Endometrial microvascular endothelial cells (primary cell): ENCODE results near the gene PPP2R1B. TPM values are rescaled to one million over a fixed set of nuclear protein-coding genes. Genes with fewer than 3 reads are reported as not detected.
"Not testable (repeated sequence)": the region's sequence is repeated elsewhere in the genome, so short reads cannot be mapped to it uniquely, and the experiment has no call there.

Experiments used
- in situ Hi-C: cut with HindIII; loops from 2 replicates; pipeline ENCODE4 v1.10.0; 2017; ENCODE audit warnings: low sequenced_read_pairs, low pct_unique_long_range_greater_than_20kb; ENCODE audit errors: inconsistent ontology term
- total RNA-seq: library from RNA; depleted of rRNA; stranded (reverse); fragments of >200 nt; gene quantifications from one replicate; pipeline ENCODE4 v1.2.3, GENCODE V29; 2015; ENCODE audit errors: inconsistent ontology term

PPP2R1B gene
- total RNA-seq, 1 donor from 2014 or later = 63.5 TPM

DNA sequence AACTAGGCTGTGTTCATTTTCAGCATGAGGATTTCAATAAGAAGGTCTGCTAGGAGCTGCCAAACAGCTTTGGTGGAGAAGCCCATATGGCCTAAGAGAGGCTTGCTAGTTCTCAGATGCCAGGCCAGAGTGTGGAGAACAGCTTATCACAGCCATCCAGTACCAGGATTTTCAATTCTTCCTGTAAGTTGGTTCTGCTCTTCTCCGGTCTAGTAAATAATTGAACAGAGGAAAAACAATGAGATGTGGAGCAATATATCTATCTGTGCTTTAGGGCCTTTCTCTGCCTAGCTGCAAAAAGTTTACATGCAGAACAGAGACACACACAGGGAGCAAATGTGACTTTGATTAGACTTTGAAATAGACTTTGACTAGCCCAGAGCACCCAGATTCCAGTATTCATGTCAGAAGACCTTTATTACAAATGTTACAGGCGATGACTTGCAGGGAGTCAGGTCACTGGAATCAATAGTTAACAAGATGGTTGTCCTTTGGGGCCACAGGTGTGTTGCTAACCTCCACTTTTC lies 19.8 kb upstream of the PPP2R1B start:
- in situ Hi-C loops = no loop called here

DNA sequence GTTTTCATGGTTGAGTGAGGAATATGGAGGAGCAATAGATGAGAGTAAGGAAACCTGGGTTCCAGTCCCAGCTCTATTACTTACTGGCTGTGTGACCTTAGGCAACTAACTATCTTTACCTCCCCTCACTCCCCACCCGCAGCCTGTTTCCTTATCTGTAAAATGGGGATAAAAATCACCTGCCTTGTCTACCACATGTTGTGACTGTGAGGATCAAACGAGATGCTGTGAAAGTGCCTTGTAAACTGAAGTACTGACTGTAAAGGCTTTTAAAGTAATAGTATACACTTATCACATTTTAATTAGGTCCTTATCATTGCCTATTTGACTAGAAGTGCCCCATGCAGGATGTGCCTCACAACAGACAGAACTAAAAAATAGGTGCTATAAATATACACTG lies 18.9 kb upstream of the PPP2R1B start:
- in situ Hi-C loops = no loop called here

DNA sequence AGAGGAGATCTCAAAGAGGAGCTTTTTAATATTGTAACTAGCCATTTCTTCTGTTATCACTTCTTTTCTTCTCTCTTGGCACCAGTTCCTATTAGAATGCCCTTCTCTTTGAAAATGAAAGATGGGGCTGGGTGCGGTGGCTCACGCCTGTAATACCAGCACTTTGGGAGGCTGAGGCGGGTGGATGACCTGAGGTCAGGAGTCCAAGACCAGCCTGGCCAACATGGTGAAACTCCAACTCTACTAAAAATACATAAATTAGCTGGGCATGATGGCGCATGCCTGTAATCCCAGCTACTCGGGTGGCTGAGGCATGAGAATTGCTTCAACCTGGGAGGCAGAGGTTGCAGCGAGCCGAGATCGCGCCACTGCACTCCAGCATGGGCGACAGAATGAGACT lies 18.1 kb upstream of the PPP2R1B start:
- in situ Hi-C loops = not testable (repeated sequence)

DNA sequence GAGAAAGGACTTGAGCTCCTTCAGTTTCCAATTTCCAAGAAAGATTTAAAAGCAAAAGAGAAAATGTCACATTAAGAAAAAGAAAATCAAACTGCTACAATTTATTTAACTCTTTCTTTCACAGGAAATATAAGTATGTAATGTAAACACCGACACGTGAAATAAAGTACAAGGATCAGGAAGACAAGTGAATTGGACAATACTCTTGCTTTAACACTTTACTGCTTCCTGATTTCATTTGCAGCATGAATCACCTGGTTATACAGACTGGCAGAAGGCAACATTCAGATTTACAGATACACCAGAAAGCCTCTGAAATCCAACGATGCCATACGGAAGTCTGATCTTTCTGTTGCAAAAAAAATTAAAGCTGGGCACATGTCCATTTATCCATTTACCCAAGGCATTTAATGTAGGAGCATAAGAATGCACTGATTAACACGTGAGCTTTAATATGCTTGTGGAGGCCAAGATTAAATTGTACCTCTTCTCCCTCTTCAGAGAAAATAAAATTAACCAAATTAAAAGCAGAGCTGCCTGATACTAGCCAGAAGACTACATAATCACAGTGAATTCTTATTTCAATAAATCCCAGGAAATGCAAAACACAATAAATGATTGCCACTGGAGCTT lies 16.0 kb upstream of the PPP2R1B start:
- in situ Hi-C loops = no loop called here

DNA sequence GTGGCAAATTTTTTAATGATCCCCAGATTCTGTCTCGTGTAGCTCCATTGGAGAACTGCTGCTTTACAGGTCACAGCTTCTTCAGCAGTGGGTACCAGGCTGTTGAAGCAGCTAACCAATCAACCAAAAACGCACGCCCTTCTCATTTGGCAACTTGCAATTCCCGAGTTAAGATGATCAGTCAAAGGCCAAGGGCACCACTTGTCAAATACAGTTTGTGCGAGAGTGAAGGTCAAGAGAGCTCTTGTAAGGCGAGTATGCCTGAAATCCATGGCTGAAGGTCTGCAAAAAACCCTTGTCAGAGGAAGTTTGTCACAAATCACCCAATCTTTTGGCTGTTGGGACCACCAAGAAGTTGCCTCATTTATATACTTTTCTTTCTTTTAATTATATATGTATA lies 12.9 kb upstream of the PPP2R1B start:
- in situ Hi-C loops = no loop called here

DNA sequence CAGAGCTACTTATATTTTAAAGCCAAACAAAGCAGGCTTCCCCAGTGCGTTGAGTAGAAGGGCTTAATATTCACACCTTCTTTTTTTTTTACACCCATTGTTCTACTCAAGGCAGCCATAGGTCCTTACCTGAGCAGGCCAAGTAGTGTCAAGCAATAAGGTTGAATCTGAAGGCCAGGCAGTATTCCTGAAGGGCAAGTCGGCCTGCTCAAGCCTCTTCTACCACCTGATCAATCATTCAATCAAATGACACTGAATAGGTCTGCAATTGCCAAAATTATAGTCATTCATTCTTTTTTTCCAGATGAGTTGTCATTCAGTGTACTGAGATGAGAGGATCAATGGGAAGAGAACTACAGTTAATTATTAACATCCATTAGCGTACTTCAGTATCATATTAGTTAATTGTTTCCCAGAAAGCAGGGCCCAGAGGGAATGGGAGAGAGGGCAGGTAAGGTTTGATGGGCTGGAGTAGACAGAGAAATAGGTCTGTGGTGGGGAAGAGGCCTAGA lies 11.9 kb upstream of the PPP2R1B start:
- in situ Hi-C loops = no loop called here

DNA sequence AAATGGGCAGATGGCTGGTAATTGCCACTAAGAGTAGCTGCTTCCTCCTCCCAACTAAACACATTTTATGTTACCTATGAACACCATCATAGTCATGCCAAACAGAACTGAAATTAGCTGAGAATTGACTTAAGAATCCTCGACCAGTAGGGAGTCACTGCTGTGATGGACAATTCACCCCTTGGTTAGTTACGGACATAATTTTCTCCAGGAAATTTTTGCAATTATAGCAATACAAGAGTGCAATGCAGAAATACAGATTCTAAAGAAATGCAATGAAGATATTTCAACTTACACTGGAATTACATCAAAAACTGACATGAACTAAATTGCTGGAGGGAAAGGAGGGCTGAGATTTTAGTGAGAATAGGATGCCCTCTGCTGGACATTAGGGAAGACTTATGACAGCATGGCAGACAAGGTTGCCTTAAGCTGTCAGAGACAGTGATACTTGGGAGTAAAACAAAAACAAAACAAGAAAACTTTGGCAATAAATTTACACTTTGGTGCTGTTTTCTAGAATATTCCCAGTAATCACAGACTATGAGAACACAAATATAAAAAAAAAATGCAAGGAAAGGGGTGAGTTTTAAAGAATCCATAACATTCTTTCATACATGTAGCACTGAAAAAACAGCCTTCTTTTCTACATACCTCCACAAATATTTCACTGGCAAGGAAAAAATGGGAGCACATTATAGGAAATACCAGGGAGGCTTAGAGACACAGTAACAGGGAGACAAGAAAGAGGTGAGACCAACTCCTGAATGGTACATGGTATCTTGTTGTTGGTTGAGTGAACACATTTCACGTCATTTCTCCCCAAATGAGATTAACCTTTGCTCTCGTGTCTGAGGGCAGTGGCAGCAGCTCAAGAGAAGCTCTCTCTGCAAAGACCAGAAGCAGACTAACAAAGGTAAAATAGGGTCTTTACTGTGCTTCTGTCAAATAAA lies 11.2 kb upstream of the PPP2R1B start:
- in situ Hi-C loops = no loop called here

DNA sequence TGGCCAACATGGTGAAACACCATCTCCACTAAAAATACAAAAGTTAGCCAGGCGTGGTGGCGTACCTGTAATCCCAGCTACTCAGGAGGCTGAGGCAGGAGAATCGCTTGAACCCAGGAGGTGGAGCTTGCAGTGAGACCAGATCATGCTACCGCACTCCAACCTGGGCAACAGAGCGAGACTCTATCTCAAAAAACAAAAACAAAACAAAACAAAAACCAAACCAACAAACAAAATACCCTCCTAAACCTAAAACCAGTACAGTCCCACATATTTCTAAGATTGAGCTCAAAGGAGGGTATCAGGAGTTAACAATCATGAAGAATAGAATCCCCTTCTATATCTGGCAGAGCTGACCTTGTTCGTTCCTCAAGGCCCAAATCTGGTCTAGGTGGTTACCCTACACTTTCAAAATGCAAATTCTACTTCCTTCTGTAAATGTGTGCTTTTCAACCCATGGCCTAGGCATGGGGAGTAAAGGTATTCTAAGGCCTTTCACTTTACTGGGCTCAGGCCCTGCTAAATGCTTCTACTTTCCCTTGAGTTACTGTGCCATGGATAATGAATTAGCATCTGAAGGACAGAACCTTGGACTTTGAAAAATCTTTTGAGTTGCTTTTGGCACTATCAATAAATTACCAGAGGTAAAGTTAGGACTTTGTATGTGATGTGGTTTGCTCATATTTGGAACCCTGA lies 10.4 kb upstream of the PPP2R1B start:
- in situ Hi-C loops = no loop called here

DNA sequence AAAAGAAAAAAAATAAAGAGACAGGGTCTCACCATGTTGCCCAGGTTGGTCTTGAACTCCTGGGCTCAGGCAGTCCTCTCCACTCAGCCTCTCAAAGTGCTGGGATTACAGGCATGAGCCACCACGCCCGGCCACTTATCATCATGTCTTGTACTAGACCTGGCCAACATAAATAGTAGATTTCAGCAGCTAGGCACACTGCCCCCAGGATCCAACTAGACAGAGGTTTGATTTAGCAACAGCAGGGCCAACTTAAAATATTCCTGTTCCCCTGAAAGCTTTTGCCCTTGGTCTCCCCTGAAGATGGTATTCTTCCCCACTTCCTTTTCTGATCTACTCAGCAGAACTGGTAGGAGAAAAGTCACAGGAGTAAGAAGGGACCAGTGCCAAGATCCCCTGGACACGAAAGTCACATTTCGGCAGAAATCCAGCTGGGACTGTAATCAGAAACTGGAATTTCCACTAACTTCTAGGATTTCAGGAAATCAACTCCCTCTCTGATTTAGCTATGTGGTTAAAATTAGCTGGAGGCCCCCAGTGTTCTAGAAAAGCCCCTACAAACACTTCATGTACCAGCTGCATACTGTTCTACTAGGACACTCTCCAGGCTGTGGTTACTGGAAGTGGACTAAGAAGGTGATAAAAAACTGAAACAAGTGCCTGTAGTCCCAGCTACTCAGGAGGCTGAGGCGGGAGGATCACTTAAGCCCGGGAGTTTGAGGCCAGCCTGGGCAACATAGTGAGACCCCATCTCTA lies 8.9 kb upstream of the PPP2R1B start:
- in situ Hi-C loops = no loop called here

DNA sequence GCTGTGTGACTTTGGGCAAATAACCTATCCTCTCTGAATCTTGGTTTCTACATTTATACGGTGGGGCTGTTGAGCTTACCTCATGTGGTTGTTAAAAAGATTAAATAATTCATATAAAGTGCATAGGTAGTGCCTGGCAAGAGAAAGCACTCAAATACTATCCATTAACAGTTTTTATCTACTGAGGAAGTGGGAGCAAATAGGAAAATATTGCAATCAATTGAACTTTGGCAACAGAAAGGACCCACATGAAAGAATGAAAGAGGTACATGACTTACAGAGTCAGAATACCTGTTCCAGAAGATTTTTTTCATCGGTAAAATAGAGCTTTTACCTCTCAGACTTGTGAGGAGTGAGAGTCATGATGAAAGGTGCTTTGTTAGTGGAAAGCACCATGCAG lies 6.3 kb upstream of the PPP2R1B start:
- in situ Hi-C loops = no loop called here

DNA sequence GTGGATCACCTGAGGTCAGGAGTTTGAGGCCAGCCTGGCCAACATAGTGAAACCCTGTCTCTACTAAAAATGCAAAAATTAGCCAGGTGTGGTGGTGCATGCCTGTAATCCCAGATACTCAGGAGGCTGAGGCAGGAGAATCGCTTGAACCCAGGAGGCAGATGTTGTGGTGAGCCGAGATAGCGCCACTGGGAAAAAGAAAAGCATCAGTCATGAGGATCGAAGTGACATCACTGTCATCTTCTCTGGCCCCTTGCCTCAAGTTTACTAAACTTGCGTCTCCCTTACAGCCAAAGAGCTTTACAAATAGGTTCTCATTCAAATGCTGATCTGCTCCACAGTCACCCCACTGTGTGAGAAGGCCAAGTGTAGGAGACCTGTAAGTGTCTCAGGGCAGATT lies 5.0 kb upstream of the PPP2R1B start:
- in situ Hi-C loops = not testable (repeated sequence)

DNA sequence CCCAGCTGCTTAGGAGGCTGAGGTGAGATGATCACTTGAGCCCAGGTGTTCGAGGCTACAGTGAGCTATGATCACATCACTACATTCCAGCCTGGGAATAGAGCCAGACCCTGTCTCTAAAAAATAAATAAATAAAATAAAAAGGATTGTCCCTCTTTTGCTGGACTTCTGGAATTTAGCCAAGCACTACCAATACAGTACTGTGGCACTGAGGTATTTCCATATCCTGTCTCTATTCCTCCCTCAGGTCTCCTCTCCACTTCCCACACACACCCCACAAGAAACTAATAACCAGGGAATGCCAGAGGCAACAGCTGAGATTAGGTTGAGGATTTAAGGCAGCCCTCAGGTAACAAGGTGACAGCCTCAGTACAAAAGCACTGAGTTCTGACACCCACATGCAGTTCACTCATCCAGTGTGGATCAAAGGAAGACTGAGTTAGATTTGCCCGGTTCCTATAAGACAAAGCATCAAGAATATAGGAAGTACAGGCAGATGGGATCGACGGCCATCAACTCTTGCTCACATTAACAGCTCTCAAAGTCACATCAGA lies 4.5 kb upstream of the PPP2R1B start:
- in situ Hi-C loops = no loop called here

DNA sequence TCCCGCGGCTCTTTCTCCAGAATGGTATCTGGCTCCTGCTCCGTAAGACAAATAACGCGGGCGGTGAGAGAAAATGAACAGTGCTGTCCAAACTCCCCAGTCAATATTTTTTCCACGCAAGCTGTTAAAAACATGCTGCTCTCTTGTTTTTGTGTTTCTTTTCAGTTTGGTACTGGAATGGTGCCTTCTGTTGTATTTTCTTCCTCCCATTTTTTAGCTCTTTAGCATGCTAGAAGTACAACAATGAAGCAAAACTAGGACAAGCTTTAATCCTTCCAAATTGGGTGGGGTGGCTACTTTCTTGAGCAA lies 599 bp upstream of the PPP2R1B start:
- in situ Hi-C loops = no loop called here

DNA sequence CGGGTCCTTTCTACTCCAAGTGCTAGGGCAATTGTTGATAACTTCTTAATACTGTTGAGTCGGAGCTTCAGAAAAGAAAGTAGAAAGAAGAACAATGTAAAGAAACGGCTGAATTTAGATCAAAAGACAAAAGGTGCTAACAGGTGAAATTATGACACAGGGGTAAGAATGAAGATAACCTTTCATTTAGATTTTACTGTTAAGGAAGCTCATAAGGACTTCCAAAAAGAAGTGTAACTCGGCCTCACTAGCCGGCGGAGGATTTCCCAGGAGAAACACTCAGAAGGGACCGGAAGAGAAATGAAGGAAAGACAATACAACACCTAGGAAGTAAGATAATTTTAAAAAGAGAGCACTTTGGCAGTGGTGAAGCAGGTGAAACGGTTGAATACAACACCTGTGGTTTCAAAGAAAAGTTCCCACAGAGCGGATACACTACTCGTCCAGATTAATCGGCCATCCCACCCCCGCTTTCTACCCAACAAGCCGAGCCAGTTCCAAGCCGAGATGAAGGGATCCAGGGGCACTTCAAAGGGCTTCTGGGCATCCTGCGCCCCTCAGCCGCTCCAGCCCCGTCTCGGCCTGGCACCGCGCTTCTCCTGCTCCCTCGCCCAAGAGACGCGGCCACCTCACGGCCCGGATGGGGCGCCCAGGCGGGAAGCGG lies 737 bp downstream of the PPP2R1B start:
- in situ Hi-C loops = no loop called here

DNA sequence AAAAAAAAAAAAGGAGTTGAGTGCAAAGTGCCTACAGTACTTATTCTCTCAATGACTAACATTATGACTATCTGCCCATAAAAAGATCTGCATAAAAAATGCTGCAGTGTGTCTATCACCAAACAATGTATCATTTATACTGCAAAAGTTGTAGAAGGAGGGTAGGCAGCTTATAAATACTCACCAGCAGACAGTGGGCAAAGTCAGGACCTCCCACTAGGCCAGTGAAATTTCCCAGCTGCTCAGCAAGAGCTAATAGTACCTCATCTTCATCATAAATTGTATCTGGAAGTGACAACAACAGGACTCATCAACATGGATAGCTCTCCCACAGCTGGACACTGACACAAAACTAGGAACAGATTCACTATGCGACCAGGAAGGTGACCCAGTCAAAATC lies 1.6 kb downstream of the PPP2R1B start:
- in situ Hi-C loops = no loop called here

DNA sequence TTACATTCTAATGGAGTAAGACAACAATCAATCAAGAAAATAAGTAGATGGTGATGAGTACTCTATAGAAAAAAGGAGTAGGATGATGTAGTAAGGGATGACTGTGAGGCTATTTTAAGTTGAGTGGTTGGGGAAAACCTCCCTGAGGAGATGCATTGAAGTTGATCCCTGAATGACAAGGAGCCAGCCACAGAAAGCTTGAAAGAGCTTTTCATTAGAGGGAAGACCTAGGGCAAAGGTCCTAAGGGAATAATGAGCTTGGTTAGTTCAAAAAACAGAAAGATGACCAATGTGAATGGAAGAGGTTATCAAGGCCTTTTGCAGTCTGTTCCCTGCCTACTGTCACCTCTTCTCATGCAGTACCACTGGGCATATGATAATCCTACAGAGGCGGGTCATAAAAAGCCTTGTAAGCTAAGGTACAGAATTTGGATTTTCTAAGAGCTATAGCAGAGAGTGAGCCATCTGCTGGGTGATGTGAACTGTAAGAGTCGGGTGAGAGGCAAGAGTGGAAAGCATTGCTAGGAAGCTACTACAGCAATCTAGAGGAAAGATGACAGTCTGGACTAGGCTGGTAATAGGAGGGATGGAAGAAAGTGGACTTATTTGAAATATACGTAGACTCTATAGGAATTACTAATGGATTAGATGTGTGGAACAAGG lies 3.1 kb downstream of the PPP2R1B start:
- in situ Hi-C loops = no loop called here

DNA sequence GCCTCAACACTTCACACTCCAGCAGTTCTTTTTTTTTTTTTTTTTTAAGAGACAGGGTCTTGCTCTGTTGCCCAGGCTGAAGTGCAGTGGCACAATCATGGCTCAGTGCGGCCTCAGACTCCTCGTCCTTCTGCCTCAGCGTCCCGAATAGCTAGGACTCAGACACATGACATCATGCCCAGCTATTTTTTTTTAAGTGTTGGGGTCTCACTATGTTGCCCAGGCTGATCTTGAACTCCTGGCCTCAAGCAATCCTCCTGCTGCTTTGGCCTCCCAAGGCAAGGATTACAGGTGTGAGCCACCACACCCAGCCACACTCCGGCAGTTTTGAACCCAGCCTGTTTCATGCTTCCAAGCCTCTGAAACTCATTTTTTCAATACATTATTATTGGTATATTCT lies 3.7 kb downstream of the PPP2R1B start:
- in situ Hi-C loops = no loop called here

DNA sequence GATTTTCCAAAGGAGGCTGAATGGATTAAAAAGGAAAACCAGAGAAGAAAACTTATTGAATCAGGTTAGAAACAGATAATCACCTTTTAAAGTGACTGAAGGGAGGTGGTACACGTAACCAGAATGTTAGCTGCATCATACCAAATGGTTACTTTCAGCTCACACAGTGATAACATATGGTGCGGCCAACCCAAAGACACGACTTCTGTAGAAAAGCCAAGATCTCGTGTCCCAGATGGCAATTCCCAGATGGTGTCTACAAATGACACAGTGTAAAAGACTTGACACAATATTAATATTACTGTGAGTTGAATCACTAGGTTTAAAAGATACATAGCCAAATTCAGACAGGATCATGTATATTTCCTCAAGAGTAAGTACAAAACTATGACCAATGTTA lies 5.2 kb downstream of the PPP2R1B start:
- in situ Hi-C loops = no loop called here
